Measurements from ENCODE around the gene DHX57.

DNA sequence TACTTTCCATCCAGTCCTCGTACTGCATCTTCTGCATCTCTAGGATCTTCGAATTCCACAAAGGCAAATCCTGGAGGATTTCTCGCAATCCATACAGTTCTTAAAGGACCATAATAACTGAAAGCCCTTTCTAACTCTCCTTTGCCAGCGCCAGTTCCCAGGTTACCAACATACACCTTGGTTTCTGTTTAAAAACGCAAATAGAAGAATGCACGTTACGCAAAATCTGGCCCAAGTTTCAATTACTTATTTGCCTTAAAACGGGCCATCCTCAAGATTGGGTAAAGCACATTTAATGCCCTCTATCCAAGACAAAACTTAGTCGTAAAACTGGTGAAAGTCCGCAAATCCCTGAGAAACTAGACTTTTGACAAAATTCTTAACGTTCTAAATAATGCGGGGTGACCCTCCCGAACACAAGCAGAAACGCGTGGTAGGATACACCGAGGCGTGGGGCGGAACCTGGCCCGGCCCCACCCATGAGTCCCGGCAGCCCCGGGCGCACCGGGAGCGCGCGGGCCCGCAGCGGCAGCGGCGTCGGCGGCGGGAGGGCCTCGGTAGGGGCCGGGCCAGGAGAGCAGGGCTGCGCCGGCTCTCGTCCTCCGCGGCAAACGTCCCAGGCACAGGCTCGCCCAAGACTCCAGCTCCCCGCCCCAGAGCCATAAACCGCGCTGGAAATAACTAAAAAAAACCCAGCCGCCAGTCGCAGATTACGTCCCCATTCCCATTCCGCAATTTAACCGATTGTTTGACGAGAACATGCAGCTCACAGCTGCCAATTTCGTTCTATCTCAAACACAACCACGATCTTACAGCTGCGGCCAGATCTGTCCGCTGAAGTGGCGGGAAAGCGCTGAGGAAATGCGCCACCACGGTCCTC lies 125.5 kb downstream of the DHX57 start:
- TF ChIP-seq CTCF (IDR thresholded peaks at IDR 0.05) (no peak), EP300 (IDR thresholded peaks at IDR 0.05) (peak; percentile 35), POLR2A (IDR thresholded peaks at IDR 0.05) (peak; percentile 26 to 83)
